ENCODE data around the gene ODF2L.

DNA sequence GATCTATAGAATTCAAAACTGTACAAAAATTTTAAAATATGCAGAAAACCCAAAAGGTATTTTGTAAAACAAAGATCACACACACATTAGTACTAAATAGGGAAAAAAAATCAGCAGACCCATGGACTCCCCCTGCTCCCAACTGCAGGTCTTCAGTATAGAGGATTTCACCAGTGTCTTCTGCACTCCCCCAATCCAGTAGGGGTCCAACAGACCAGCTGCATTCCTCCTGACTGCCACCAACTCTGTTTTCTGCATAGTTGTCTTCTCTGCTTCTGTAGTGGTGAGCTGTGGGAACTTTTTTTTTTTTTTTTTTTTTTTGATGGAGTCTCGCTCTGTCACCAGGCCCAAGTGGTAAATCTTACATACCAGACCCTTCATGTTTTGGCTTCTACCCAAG is 49.8 kb upstream of the ODF2L start:
- TF ChIP-seq, protein P1, sequence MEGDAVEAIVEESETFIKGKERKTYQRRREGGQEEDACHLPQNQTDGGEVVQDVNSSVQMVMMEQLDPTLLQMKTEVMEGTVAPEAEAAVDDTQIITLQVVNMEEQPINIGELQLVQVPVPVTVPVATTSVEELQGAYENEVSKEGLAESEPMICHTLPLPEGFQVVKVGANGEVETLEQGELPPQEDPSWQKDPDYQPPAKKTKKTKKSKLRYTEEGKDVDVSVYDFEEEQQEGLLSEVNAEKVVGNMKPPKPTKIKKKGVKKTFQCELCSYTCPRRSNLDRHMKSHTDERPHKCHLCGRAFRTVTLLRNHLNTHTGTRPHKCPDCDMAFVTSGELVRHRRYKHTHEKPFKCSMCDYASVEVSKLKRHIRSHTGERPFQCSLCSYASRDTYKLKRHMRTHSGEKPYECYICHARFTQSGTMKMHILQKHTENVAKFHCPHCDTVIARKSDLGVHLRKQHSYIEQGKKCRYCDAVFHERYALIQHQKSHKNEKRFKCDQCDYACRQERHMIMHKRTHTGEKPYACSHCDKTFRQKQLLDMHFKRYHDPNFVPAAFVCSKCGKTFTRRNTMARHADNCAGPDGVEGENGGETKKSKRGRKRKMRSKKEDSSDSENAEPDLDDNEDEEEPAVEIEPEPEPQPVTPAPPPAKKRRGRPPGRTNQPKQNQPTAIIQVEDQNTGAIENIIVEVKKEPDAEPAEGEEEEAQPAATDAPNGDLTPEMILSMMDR (IDR thresholded peaks at IDR 0.05) = no peak
- TF ChIP-seq POLR2A (IDR thresholded peaks at IDR 0.05) = no peak

All from testis (tissue), 2 donors.